B cell (primary cell): ENCODE data around the gene CHCHD3. TPM values are rescaled to one million over a fixed set of nuclear protein-coding genes. Genes with fewer than 3 reads are reported as not detected.

ENCODE experiments used
- ATAC-seq: fragments of 200-7000 bp; cut with Tn5 transposase; one replicate; pipeline ENCODE4 v1.10.0; 2021; ENCODE audit warnings: low read depth, mild to moderate bottlenecking, moderate number of reproducible peaks, moderate library complexity
- CTCF ChIA-PET: fragments of 350-600 bp; sonication (Branson Sonifier 250); formaldehyde crosslinking; loops from one replicate; lab custom pipeline; 2021; ENCODE audit warnings: antibody characterized with exemption, inconsistent platforms; lab: Charles Lee
- POLR2A ChIA-PET: fragments of 350-600 bp; sonication (Branson Sonifier 250); formaldehyde crosslinking; loops from one replicate; lab custom pipeline; 2021; ENCODE audit warnings: antibody characterized with exemption; lab: Charles Lee
- DNase-seq: peaks from one replicate; pipeline ENCODE4 v3.0.0; 2013
- H2AFZ ChIP-seq: 2 replicates; pipeline ENCODE4 v1.6.1; 2012; ENCODE audit warnings: mild to moderate bottlenecking, low read depth, low read length; ENCODE audit not compliant: insufficient read depth, poor library complexity, severe bottlenecking
- H3K27ac ChIP-seq, 2 donors: 1 replicate in 1 of 2; 2 replicates in 1 of 2; pipeline ENCODE4 v1.5.1; 2012 to 2013; ENCODE audit warnings: low read length in 2 of 2, mild to moderate bottlenecking in 2 of 2, moderate library complexity in 1 of 2
- H3K27me3 ChIP-seq, 4 experiments: fragments of 200-600 bp in 1 of 4; sonication (generic) in 1 of 4; replicated peaks in 1 of 4; 1 replicate in 2 of 4; 2 replicates in 2 of 4; pipeline versions ENCODE4 v1.6.1 to v1.7.0; 2013 to 2016; ENCODE audit warnings: low read length in 3 of 4, mild to moderate bottlenecking in 2 of 4, mixed read lengths in 1 of 4, moderate library complexity in 1 of 4; ENCODE audit not compliant: insufficient read depth in 4 of 4, control insufficient read depth in 3 of 4; ENCODE audit errors: control extremely low read depth in 1 of 4
- H3K36me3 ChIP-seq, 2 experiments: replicated peaks in 1 of 2; 1 replicate in 1 of 2; 2 replicates in 1 of 2; pipeline versions ENCODE4 v1.6.1 to v1.7.1; 2013; ENCODE audit warnings: low read length in 1 of 2; ENCODE audit not compliant: insufficient read depth in 2 of 2, control insufficient read depth in 1 of 2; ENCODE audit errors: control extremely low read depth in 1 of 2, extremely low read depth in 1 of 2
- H3K4me1 ChIP-seq, 2 donors: fragments of 200-600 bp in 1 of 2; sonication (generic) in 1 of 2; 1 replicate in 1 of 2; 2 replicates in 1 of 2; pipeline versions ENCODE4 v1.5.1 to v1.6.1; 2013 to 2017; ENCODE audit warnings: low read length in 2 of 2; ENCODE audit not compliant: control insufficient read depth in 2 of 2, insufficient read depth in 2 of 2
- H3K4me2 ChIP-seq: replicated peaks from 2 replicates; pipeline ENCODE3; 2012; ENCODE audit warnings: mild to moderate bottlenecking, low read depth, low read length; ENCODE audit not compliant: poor library complexity, severe bottlenecking
- H3K4me3 ChIP-seq, 5 experiments: fragments of 200-600 bp in 1 of 5; sonication (generic) in 1 of 5; 1 replicate in 3 of 5; 2 replicates in 2 of 5; pipeline versions ENCODE4 v1.5.1 to v1.7.0; 2011 to 2016; ENCODE audit warnings: low read length in 4 of 5, mild to moderate bottlenecking in 4 of 5, low read depth in 2 of 5, control low read depth in 1 of 5, moderate library complexity in 1 of 5; ENCODE audit not compliant: insufficient read depth in 1 of 5; ENCODE audit errors: control extremely low read depth in 1 of 5, extremely low read depth in 1 of 5
- H3K79me2 ChIP-seq: fragments of 200-600 bp; sonication (generic); one replicate; pipeline ENCODE4 v1.6.0; 2016; ENCODE audit warnings: low read length; ENCODE audit not compliant: control insufficient read depth, insufficient read depth
- H3K9ac ChIP-seq: fragments of 200-600 bp; sonication (generic); 2 replicates; pipeline ENCODE4 v1.6.1; 2017; ENCODE audit warnings: mild to moderate bottlenecking, low read length, moderate library complexity
- H3K9me3 ChIP-seq, 3 donors: one replicate each; pipeline versions ENCODE4 v1.6.1 to v1.7.1; 2013; ENCODE audit warnings: low read length in 2 of 3; ENCODE audit not compliant: control insufficient read depth in 2 of 3, insufficient read depth in 1 of 3; ENCODE audit errors: control extremely low read depth in 1 of 3
- H4K20me1 ChIP-seq: 2 replicates; pipeline ENCODE4 v1.6.0; 2012; ENCODE audit warnings: mild to moderate bottlenecking, low read length; ENCODE audit not compliant: insufficient read depth, control insufficient read depth, poor library complexity, severe bottlenecking
- H3K27ac Mint-ChIP-seq: one replicate; pipeline ENCODE4 v1.8.0; 2021; ENCODE audit warnings: mixed read lengths
- H3K27me3 Mint-ChIP-seq: one replicate; pipeline ENCODE4 v1.8.0; 2021; ENCODE audit warnings: mixed read lengths
- H3K4me1 Mint-ChIP-seq: one replicate; pipeline ENCODE4 v1.8.0; 2021; ENCODE audit warnings: mixed read lengths
- H3K4me3 Mint-ChIP-seq: one replicate; pipeline ENCODE4 v1.8.0; 2021; ENCODE audit warnings: mixed read lengths
- H3K9me3 Mint-ChIP-seq: one replicate; pipeline ENCODE4 v1.8.0; 2022; ENCODE audit warnings: mixed read lengths; ENCODE audit not compliant: insufficient read depth
- CTCF ChIP-seq: fragments of 200-600 bp; IDR thresholded peaks from one replicate; pipeline ENCODE4 v1.8.0; 2022; ENCODE audit warnings: antibody characterized with exemption, mild to moderate bottlenecking
- EZH2 ChIP-seq: IDR thresholded peaks from 2 replicates; pipeline ENCODE4 v1.6.1; 2012; ENCODE audit warnings: borderline replicate concordance, low read depth, mild to moderate bottlenecking, moderate library complexity, low read length; ENCODE audit not compliant: insufficient read depth, poor library complexity, severe bottlenecking
- WGBS: methylation state at CpG from one replicate; pipeline ENCODE4 v1.1.5; 2013; ENCODE audit warnings: missing lambda C conversion rate; ENCODE audit not compliant: insufficient coverage; 5-methylcytosine and 5-hydroxymethylcytosine counted together
- intact Hi-C: fragments of 100-400 bp; cut with micrococcal nuclease; formaldehyde crosslinking; loops from one replicate; pipeline ENCODE4 v1.10.0; 2022
- polyA plus RNA-seq: library from polyadenylated mRNA; depleted of rRNA; stranded (reverse); fragments of >200 nt; gene quantifications from 2 replicates; pipeline ENCODE4 v1.2.3, GENCODE V29; 2012
- total RNA-seq, 2 donors: library from RNA; stranded (reverse); fragments of 120-200 nt in 1 of 2; gene quantifications; 1 replicate in 1 of 2; 2 replicates in 1 of 2; pipeline versions ENCODE4 v1.2.3 to v1.2.4, GENCODE V29; 2013 to 2022

The CHCHD3 gene
- total and polyA plus RNA-seq, 2 donors (not counting 1 experiment from before 2014, with no cell fraction given): 20.1 to 38.4 TPM

GRCh38 chr7:133077394-133077793 lies 4.5 kb downstream of the CHCHD3 start:
- H3K9me3 ChIP-seq: no peaks in the 10 kb centered on the region
- H3K27ac Mint-ChIP-seq: no peak overlapping the region
- peaks cover 24% of the 10 kb centered on the region for H4K20me1 ChIP-seq
- H3K4me1 ChIP-seq: peaks cover 15% of the 10 kb centered on the region in 2 donors
- H3K4me1 Mint-ChIP-seq: peaks cover 51% of the 10 kb centered on the region
- no peak overlapping the region for H3K9ac ChIP-seq
- 100% methylated on average over 1 of the region's 4 CpGs for WGBS
- H3K27me3 ChIP-seq: no peaks in the 10 kb centered on the region
- no peak overlapping the region for H3K4me3 ChIP-seq
- no peak for ATAC-seq
- TF ChIP-seq EZH2: no peak
- TF ChIP-seq CTCF: no peak
- H3K36me3 ChIP-seq: peaks cover 3 to 6% of the 10 kb centered on the region in 2 experiments
- intact Hi-C loops: no loop called here
- POLR2A ChIA-PET: no interaction called here
- CTCF ChIA-PET: no interaction called here
- H3K79me2 ChIP-seq: peaks cover 88% of the 10 kb centered on the region
- H3K9me3 Mint-ChIP-seq: no peaks in the 10 kb centered on the region
- no peak for DNase-seq
- no peak overlapping the region for H2AFZ ChIP-seq
- no peak overlapping the region for H3K27ac ChIP-seq
- H3K4me2 ChIP-seq: no peak overlapping the region
- H3K4me3 Mint-ChIP-seq: no peak overlapping the region
- no peaks in the 10 kb centered on the region for H3K27me3 Mint-ChIP-seq

GRCh38 chr7:133076142-133076541 lies 5.7 kb downstream of the CHCHD3 start:
- Mint-ChIP-seq H3K4me1 (peaks cover 48% of the 10 kb centered on the region), H3K4me3 (no peak overlapping the region), H3K27ac (no peak overlapping the region), H3K27me3 (no peaks in the 10 kb centered on the region), H3K9me3 (no peaks in the 10 kb centered on the region)
- CTCF ChIA-PET: no interaction called here
- H3K79me2 ChIP-seq: peaks cover 89% of the 10 kb centered on the region
- H3K4me1 ChIP-seq: peaks cover 9 to 10% of the 10 kb centered on the region in 2 donors
- intact Hi-C loops: no loop called here
- TF ChIP-seq EZH2 (no peak), CTCF (no peak)
- H3K4me3 ChIP-seq: no peak overlapping the region
- no peak overlapping the region for H3K9ac ChIP-seq
- 75% methylated on average over 1 of the region's 2 CpGs for WGBS
- no peak overlapping the region for H3K27ac ChIP-seq
- H4K20me1 ChIP-seq: peaks cover 35% of the 10 kb centered on the region
- peaks cover 3 to 6% of the 10 kb centered on the region in 2 experiments for H3K36me3 ChIP-seq
- no peak for ATAC-seq
- no peak overlapping the region for H3K4me2 ChIP-seq
- POLR2A ChIA-PET: no interaction called here
- DNase-seq: no peak
- H3K27me3 ChIP-seq: no peaks in the 10 kb centered on the region
- H2AFZ ChIP-seq: no peak overlapping the region
- H3K9me3 ChIP-seq: no peaks in the 10 kb centered on the region
